ENCODE results near the gene EXOC6B. TPM values are rescaled to one million over a fixed set of nuclear protein-coding genes. Genes with fewer than 3 reads are reported as not detected.

EXOC6B gene
- total and polyA plus RNA-seq, 2 of the 8 experiments (the other 6 are each of a cell fraction or from before 2014, with no cell fraction given), result 13.5 to 33.0 TPM

- FAIRE-seq, result no peak
- Histone ChIP-seq H4K5ac (ENCODE audit: insufficient read length, low read depth, low read length) (no peak overlapping the region), H3K23ac (ENCODE audit: insufficient read length) (no peak overlapping the region), H3K79me2 (ENCODE audit: control insufficient read depth in 1 of 2, insufficient read depth in 2 of 2, low read length in 2 of 2) (peaks cover 0 to 41% of the 10 kb centered on the region in 2 experiments; a peak in 2 of 4 replicates), H2BK20ac (ENCODE audit: low read length) (no peak overlapping the region), H2AFZ (ENCODE audit: low read length) (no peak overlapping the region), H3K4me3 (ENCODE audit: extremely low read depth in 1 of 4, insufficient read depth in 2 of 4, low read depth in 3 of 4, low read length in 4 of 4) (no peak overlapping the region), H4K8ac (ENCODE audit: extremely low read depth, insufficient read depth, low read length) (no peak overlapping the region), H3K27ac (ENCODE audit: low read depth, low read length) (no peak overlapping the region), H2BK15ac (ENCODE audit: low read length) (no peak overlapping the region), H3K79me1 (ENCODE audit: low read depth, low read length) (no peaks in the 10 kb centered on the region), H2BK120ac (replicated peaks; ENCODE audit: low read depth, low read length) (no peak overlapping the region), H3K27me3 (replicated peaks in 1 of 4; ENCODE audit: control insufficient read depth in 3 of 4, extremely low read depth in 1 of 4, insufficient read depth in 3 of 4, low read length in 3 of 4) (no peaks in the 10 kb centered on the region), H2BK5ac (ENCODE audit: low read depth, low read length) (no peak overlapping the region), H4K20me1 (replicated peaks in 1 of 2; ENCODE audit: control insufficient read depth in 1 of 2, insufficient read depth in 2 of 2, low read length in 2 of 2) (peaks cover 0 to 5% of the 10 kb centered on the region in 2 experiments), H4K91ac (replicated peaks; ENCODE audit: insufficient read length, low read length) (no peak overlapping the region), H3K23me2 (ENCODE audit: low read depth, low read length) (peaks cover 4% of the 10 kb centered on the region), H2BK12ac (ENCODE audit: low read depth, low read length) (no peak overlapping the region), H3K4me2 (ENCODE audit: insufficient read depth in 1 of 2, low read depth in 2 of 2, low read length in 2 of 2) (no peak overlapping the region), H3K9me3 (ENCODE audit: insufficient read depth in 2 of 2, low read depth in 1 of 2, low read length in 1 of 2) (no peaks in the 10 kb centered on the region), H3K4ac (replicated peaks; ENCODE audit: insufficient read length, low read depth, low read length) (no peak overlapping the region), H3K9ac (replicated peaks in 1 of 4; ENCODE audit: extremely low read depth in 1 of 4, low read depth in 3 of 4, low read length in 3 of 4) (no peak overlapping the region), H3K14ac (ENCODE audit: insufficient read length) (no peak overlapping the region), H3K4me1 (replicated peaks in 1 of 4; ENCODE audit: control insufficient read depth in 3 of 4, insufficient read depth in 4 of 4, low read length in 3 of 4) (peaks cover 0 to 5% (median 3%) of the 10 kb centered on the region in 4 experiments; a peak in 3 of 7 replicates), H3K36me3 (ENCODE audit: control insufficient read depth in 2 of 4, insufficient read depth in 4 of 4, low read length in 3 of 4) (no peaks in the 10 kb centered on the region), H3K56ac (replicated peaks; ENCODE audit: insufficient read length, low read depth, low read length) (no peak overlapping the region), H3K18ac (ENCODE audit: extremely low read depth, low read length) (no peak overlapping the region), H2AK5ac (ENCODE audit: low read depth, low read length) (no peak overlapping the region)
- DNase-seq (ENCODE audit: low read depth in 1 of 2, low spot score in 2 of 2), result no peak
- ChIA-PET POLR2A (ENCODE audit: partially characterized antibody) (interaction anchor here (0.8 kb wide), 1 partner anchor 16 kb away, joined by 3 read pairs; no protein-coding TSS in a partner anchor), CTCF (ENCODE audit: partially characterized antibody) (interaction anchor here (1.0 kb wide), 2 partner anchors 19 to 73 kb away, joined by 3 read pairs; no protein-coding TSS in a partner anchor)
- no peak for TF ChIP-seq RNF2 (IDR thresholded peaks at IDR 0.05; ENCODE audit: borderline replicate concordance, low read depth, low read length, missing control alignments, poor library complexity, severe bottlenecking)
- TF ChIP-seq ASH2L (IDR thresholded peaks at IDR 0.05; ENCODE audit: low read length), result no peak
- TF ChIP-seq BRCA1 (IDR thresholded peaks at IDR 0.05; ENCODE audit: low read depth, low read length), result no peak
- TF ChIP-seq YY1 (IDR thresholded peaks at IDR 0.05; ENCODE audit: low read depth, low read length), result no peak
- TF ChIP-seq HDAC6 (IDR thresholded peaks at IDR 0.05; ENCODE audit: low read depth, low read length), result no peak
- TF ChIP-seq SAP30 (IDR thresholded peaks at IDR 0.05; ENCODE audit: insufficient read depth, insufficient replicate concordance, low read length), result no peak
- TF ChIP-seq CHD2 (IDR thresholded peaks at IDR 0.05; ENCODE audit: low read length), result no peak
- no peak for TF ChIP-seq POLR2AphosphoS5 (IDR thresholded peaks at IDR 0.05; ENCODE audit: low read depth, low read length)
- no peak for TF ChIP-seq KDM4A (IDR thresholded peaks at IDR 0.05; ENCODE audit: low read depth, low read length, severe bottlenecking)
- no peak for TF ChIP-seq MAFK (IDR thresholded peaks at IDR 0.05; ENCODE audit: low read depth, low read length)
- no peak for TF ChIP-seq TEAD4 (IDR thresholded peaks at IDR 0.05; ENCODE audit: low read depth, low read length)
- no peak for TF ChIP-seq RBBP5 (IDR thresholded peaks at IDR 0.05; ENCODE audit: borderline replicate concordance, low read depth, low read length)
These were observed 6.3 kb downstream of the EXOC6B start for GRCh38 chr2:72819501-72819900.
